Parathyroid adenoma (tissue), 2 donors: ENCODE results near the gene NUP210.

ENCODE experiments used
- H2AFZ ChIP-seq: fragments of 300-600 bp; sonication (generic); one replicate; pipeline ENCODE4 v1.7.0; 2017; ENCODE audit warnings: antibody characterized with exemption, mild to moderate bottlenecking
- H3K27ac ChIP-seq: fragments of 300-600 bp; sonication (generic); one replicate; pipeline ENCODE4 v1.7.0; 2017
- H3K27me3 ChIP-seq: fragments of 300-600 bp; sonication (generic); one replicate; pipeline ENCODE4 v1.7.0; 2017; ENCODE audit warnings: low read length; ENCODE audit not compliant: control insufficient read depth, insufficient read depth
- H3K36me3 ChIP-seq: fragments of 300-600 bp; sonication (generic); one replicate; pipeline ENCODE4 v1.7.0; 2017; ENCODE audit warnings: low read length; ENCODE audit not compliant: control insufficient read depth, insufficient read depth
- H3K4me1 ChIP-seq: fragments of 300-600 bp; sonication (generic); one replicate; pipeline ENCODE4 v1.7.0; 2017; ENCODE audit warnings: control low read depth
- H3K4me2 ChIP-seq: fragments of 300-600 bp; sonication (generic); one replicate; pipeline ENCODE4 v1.7.0; 2017; ENCODE audit warnings: low read length
- H3K4me3 ChIP-seq: fragments of 300-600 bp; sonication (generic); one replicate; pipeline ENCODE4 v1.7.0; 2017; ENCODE audit warnings: low read depth, low read length
- H3K79me2 ChIP-seq: fragments of 300-600 bp; sonication (generic); one replicate; pipeline ENCODE4 v1.7.0; 2017; ENCODE audit warnings: control low read depth
- H3K9ac ChIP-seq: fragments of 300-600 bp; sonication (generic); one replicate; pipeline ENCODE4 v1.7.0; 2017; ENCODE audit warnings: mild to moderate bottlenecking
- H3K9me3 ChIP-seq: fragments of 300-600 bp; sonication (generic); one replicate; pipeline ENCODE4 v1.7.0; 2017; ENCODE audit warnings: low read length; ENCODE audit not compliant: control insufficient read depth
- TF ChIP-seq, protein P1 (sequence below): fragments of 300-600 bp; sonication (generic); IDR thresholded peaks from one replicate; pipeline ENCODE4 v1.7.0; 2017; ENCODE audit warnings: antibody characterized with exemption, mild to moderate bottlenecking
- donor health status: primary hyperparathyroidism.

The NUP210 gene

DNA sequence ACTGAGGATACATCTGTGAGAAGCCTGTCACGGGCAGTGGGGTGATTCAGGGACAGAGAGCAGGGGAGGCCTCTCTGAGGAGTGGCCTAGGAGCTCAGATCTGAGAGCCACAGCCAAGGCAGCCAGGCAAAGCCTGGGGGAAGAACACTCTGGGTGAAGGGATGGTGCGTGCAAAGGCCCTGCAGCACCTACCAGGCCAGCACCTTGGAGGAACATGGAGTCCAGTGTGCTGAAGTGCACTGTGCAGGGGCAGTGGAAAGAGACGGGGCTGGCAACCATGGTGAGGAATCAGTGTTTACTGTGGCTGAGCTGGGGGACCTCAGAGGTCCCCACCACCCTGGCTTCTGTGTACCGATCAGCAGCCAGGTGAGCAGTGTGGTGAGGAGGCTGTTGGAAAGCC is 48.0 kb downstream of the NUP210 start:
- TF ChIP-seq, protein P1, sequence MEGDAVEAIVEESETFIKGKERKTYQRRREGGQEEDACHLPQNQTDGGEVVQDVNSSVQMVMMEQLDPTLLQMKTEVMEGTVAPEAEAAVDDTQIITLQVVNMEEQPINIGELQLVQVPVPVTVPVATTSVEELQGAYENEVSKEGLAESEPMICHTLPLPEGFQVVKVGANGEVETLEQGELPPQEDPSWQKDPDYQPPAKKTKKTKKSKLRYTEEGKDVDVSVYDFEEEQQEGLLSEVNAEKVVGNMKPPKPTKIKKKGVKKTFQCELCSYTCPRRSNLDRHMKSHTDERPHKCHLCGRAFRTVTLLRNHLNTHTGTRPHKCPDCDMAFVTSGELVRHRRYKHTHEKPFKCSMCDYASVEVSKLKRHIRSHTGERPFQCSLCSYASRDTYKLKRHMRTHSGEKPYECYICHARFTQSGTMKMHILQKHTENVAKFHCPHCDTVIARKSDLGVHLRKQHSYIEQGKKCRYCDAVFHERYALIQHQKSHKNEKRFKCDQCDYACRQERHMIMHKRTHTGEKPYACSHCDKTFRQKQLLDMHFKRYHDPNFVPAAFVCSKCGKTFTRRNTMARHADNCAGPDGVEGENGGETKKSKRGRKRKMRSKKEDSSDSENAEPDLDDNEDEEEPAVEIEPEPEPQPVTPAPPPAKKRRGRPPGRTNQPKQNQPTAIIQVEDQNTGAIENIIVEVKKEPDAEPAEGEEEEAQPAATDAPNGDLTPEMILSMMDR: no peak
- Histone ChIP-seq H3K27me3 (no peaks in the 10 kb centered on the region), H2AFZ (no peak overlapping the region), H3K36me3 (no peaks in the 10 kb centered on the region), H3K4me2 (no peak overlapping the region), H3K79me2 (no peaks in the 10 kb centered on the region), H3K9me3 (no peaks in the 10 kb centered on the region), H3K4me3 (no peak overlapping the region), H3K4me1 (no peaks in the 10 kb centered on the region), H3K9ac (no peak overlapping the region), H3K27ac (no peak overlapping the region)

DNA sequence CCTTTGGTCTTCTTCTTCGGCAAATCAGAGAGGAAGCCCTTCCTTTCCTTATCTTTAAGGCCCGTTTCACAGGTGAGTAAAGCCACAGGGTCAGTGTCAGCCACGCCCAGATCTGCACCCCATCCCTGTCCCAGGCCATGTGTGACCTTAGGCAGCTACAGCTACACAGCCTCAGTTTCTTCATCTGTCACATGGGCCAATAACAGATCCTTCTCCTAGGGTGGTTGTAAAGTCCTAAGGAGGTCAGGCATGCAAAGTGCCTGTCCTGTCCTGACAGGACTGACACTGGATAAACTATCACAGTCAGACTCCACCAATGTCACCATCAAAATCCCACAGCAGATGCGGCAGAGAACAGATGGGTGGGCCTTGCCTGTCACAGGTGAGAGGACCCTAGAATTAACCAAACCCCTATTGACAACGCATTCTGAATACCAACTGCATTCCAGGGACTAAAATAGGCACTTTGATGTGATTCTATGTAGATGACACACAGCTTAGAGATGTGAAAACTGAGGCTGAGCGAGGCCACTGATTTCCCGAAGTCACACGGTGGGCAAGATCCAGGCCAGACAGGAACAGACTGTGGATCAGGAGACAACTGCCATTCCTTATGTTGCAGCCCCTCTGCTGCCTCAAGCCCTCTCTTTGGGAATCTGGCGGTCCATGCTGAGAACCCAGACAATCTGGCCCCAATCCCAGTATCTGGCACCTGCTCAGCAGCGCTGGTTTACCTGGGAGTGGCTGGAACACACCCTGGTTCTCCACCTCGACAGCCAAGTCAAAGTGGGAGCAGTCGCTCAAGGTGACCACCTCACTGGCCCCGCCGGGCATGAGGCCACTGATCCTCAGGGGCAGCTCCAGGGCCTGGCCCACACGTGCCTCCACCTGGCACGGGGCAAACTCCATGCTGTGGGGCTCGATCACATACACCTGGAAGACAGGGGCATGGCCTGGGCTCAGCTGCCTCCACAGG is 48.7 kb downstream of the NUP210 start:
- TF ChIP-seq, protein P1: no peak
- no peaks in the 10 kb centered on the region for H3K27me3 ChIP-seq
- no peak overlapping the region for H3K9ac ChIP-seq
- H2AFZ ChIP-seq: no peak overlapping the region
- H3K4me3 ChIP-seq: no peak overlapping the region
- no peaks in the 10 kb centered on the region for H3K36me3 ChIP-seq
- H3K4me1 ChIP-seq: no peaks in the 10 kb centered on the region
- H3K27ac ChIP-seq: no peak overlapping the region
- no peak overlapping the region for H3K4me2 ChIP-seq
- no peaks in the 10 kb centered on the region for H3K79me2 ChIP-seq
- H3K9me3 ChIP-seq: no peaks in the 10 kb centered on the region

DNA sequence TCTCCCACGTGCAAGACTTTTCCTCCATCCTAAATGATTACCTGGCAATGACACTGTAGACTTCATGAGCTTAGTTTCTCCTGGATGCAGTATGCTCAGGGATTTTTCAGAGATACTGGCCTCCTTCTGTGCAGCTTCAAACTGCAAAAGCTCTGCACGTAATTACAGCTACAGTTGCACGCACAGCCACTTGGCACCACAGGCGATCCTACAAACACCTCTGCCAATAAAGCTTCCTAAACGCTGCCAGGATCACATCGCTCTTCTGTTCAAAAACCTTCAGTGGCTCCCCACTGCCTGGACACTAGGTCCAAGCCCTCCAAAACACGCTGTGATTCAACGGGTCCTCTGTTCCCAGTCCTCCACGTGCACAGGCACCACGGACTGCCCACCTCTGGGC is 49.5 kb downstream of the NUP210 start:
- Histone ChIP-seq H3K4me2 (no peak overlapping the region), H3K79me2 (no peaks in the 10 kb centered on the region), H3K9me3 (no peaks in the 10 kb centered on the region), H3K27ac (no peak overlapping the region), H2AFZ (no peak overlapping the region), H3K4me1 (no peaks in the 10 kb centered on the region), H3K9ac (no peak overlapping the region), H3K4me3 (no peak overlapping the region), H3K36me3 (no peaks in the 10 kb centered on the region), H3K27me3 (no peaks in the 10 kb centered on the region)
- TF ChIP-seq, protein P1: no peak

DNA sequence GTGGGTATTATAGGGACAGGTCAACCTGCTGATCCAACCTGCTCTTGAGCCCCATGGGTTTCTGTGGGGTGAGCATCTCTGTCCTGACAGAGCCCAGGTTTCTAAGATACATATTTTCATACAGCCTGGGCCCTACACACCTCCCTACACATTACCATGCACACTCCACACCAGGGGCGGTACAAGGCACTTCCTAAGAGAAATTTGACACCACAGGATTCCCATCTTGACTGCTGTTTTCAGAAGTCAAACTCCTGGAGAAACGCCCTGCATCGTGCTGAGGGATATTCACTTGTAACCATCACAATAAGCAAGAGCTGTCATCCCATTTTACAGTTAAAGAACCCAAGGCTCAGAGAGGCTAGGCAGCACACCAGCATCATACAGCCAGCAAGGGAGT is 50.1 kb downstream of the NUP210 start:
- TF ChIP-seq, protein P1: no peak
- Histone ChIP-seq H3K4me2 (no peak overlapping the region), H3K4me1 (no peaks in the 10 kb centered on the region), H3K27me3 (no peaks in the 10 kb centered on the region), H2AFZ (no peak overlapping the region), H3K79me2 (no peaks in the 10 kb centered on the region), H3K27ac (no peak overlapping the region), H3K9me3 (no peaks in the 10 kb centered on the region), H3K9ac (no peak overlapping the region), H3K36me3 (no peaks in the 10 kb centered on the region), H3K4me3 (no peak overlapping the region)

DNA sequence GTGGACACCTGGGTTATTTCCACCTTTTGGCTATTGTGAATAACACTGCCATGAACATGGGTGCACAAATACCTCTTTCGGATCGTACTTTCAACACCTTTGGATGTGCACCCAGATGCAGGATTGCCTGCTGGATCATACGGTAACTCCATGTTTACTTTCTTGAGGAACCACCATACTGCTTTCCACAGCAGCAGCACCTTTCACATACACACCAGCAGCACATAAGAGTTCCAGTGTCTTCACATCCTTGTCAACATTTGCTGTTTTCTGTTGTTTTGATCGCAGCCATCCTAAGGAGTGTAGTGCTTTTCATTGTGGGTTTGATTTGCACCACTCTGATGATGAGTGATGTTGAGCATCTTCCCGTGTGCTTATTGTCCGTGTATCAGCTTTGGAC is 51.3 kb downstream of the NUP210 start:
- no peak overlapping the region for H3K4me2 ChIP-seq
- TF ChIP-seq, protein P1: no peak
- no peaks in the 10 kb centered on the region for H3K4me1 ChIP-seq
- no peaks in the 10 kb centered on the region for H3K79me2 ChIP-seq
- no peaks in the 10 kb centered on the region for H3K27me3 ChIP-seq
- no peak overlapping the region for H3K27ac ChIP-seq
- H2AFZ ChIP-seq: no peak overlapping the region
- H3K4me3 ChIP-seq: no peak overlapping the region
- no peaks in the 10 kb centered on the region for H3K9me3 ChIP-seq
- no peaks in the 10 kb centered on the region for H3K36me3 ChIP-seq
- H3K9ac ChIP-seq: no peak overlapping the region
